NT2/D1 (cell line): ENCODE measurements around the gene EPHB6.
A peak's percentile ranks its signal among the peaks of the same experiment; 100 is the strongest.

Experiments
- DNase-seq: peaks from one replicate; pipeline ENCODE4 v3.0.0-alpha.2; 2011; ENCODE audit warnings: low read depth, low spot score
- H3K27me3 ChIP-seq: 2 replicates; pipeline ENCODE4 v1.6.0; 2011; ENCODE audit warnings: mild to moderate bottlenecking; ENCODE audit not compliant: insufficient read length, insufficient read depth
- H3K36me3 ChIP-seq: 2 replicates; pipeline ENCODE4 v1.6.1; 2011; ENCODE audit warnings: mild to moderate bottlenecking, low read length, mixed read lengths; ENCODE audit not compliant: insufficient read depth, insufficient read length
- H3K4me1 ChIP-seq: 2 replicates; pipeline ENCODE4 v1.5.1; 2011; ENCODE audit not compliant: insufficient read depth, insufficient read length
- H3K4me3 ChIP-seq: 2 replicates; pipeline ENCODE4 v1.5.1; 2011; ENCODE audit warnings: low read depth; ENCODE audit not compliant: insufficient read length
- H3K9ac ChIP-seq: 2 replicates; pipeline ENCODE4 v1.6.0; 2011; ENCODE audit warnings: low read depth; ENCODE audit not compliant: insufficient read length
- H3K9me3 ChIP-seq: 2 replicates; pipeline ENCODE4 v1.5.1; 2011; ENCODE audit warnings: mild to moderate bottlenecking, low read length; ENCODE audit not compliant: insufficient read depth
- SUZ12 ChIP-seq: IDR thresholded peaks from 2 replicates; pipeline ENCODE4 v1.6.1; 2011; ENCODE audit not compliant: insufficient read length, insufficient read depth; ENCODE audit errors: extremely low read depth
- YY1 ChIP-seq: IDR thresholded peaks from 2 replicates; pipeline ENCODE4 v1.6.1; 2011; ENCODE audit not compliant: insufficient read length, insufficient read depth
- ZNF274 ChIP-seq: IDR thresholded peaks from 2 replicates; pipeline ENCODE4 v1.6.1; 2011; ENCODE audit warnings: mild to moderate bottlenecking, low read depth, low read length

EPHB6 gene

GRCh38 chr7:142808802-142809583 is 45.9 kb upstream of the EPHB6 start:
- no peak for DNase-seq
- H3K9ac ChIP-seq: no peak overlapping the region

GRCh38 chr7:142809671-142810070 is 45.2 kb upstream of the EPHB6 start:
- Histone ChIP-seq H3K9ac (no peak overlapping the region), H3K36me3 (no peaks in the 10 kb centered on the region), H3K4me3 (no peak overlapping the region), H3K9me3 (no peaks in the 10 kb centered on the region), H3K27me3 (peaks cover 5% of the 10 kb centered on the region), H3K4me1 (no peaks in the 10 kb centered on the region)
- DNase-seq: no peak
- no peak for TF ChIP-seq YY1
- TF ChIP-seq ZNF274: no peak
- no peak for TF ChIP-seq SUZ12

More at GRCh38 chr7:142808802-142809583, 45.9 kb upstream of the EPHB6 start:
- Histone ChIP-seq H3K4me3 (no peak overlapping the region), H3K27me3 (peaks cover 5% of the 10 kb centered on the region), H3K9me3 (no peaks in the 10 kb centered on the region), H3K4me1 (no peaks in the 10 kb centered on the region), H3K36me3 (no peaks in the 10 kb centered on the region)
- no peak for TF ChIP-seq ZNF274
- TF ChIP-seq SUZ12: no peak
- no peak for TF ChIP-seq YY1

- no peak for TF ChIP-seq SUZ12
- TF ChIP-seq ZNF274: no peak
- TF ChIP-seq YY1: no peak
- Histone ChIP-seq H3K9me3 (no peaks in the 10 kb centered on the region), H3K4me3 (no peak overlapping the region), H3K27me3 (peaks cover 5% of the 10 kb centered on the region), H3K36me3 (no peaks in the 10 kb centered on the region), H3K9ac (no peak overlapping the region), H3K4me1 (no peaks in the 10 kb centered on the region)
- DNase-seq: no peak
These were observed 43.6 kb upstream of the EPHB6 start for GRCh38 chr7:142811154-142811737.

- Histone ChIP-seq H3K36me3 (no peaks in the 10 kb centered on the region), H3K9me3 (no peaks in the 10 kb centered on the region), H3K4me3 (no peak overlapping the region), H3K27me3 (peaks cover 5% of the 10 kb centered on the region), H3K9ac (no peak overlapping the region), H3K4me1 (no peaks in the 10 kb centered on the region)
- no peak for DNase-seq
- TF ChIP-seq ZNF274 (no peak), YY1 (no peak), SUZ12 (no peak)
These were observed 42.2 kb upstream of the EPHB6 start for GRCh38 chr7:142812437-142813215.

GRCh38 chr7:142813226-142813625 is 41.6 kb upstream of the EPHB6 start:
- Histone ChIP-seq H3K4me1 (no peaks in the 10 kb centered on the region), H3K27me3 (peaks cover 5% of the 10 kb centered on the region), H3K9me3 (no peaks in the 10 kb centered on the region), H3K4me3 (no peak overlapping the region), H3K9ac (no peak overlapping the region), H3K36me3 (no peaks in the 10 kb centered on the region)
- DNase-seq: peak; percentile 87
- TF ChIP-seq YY1 (no peak), ZNF274 (no peak), SUZ12 (no peak)

- TF ChIP-seq YY1: no peak
- TF ChIP-seq ZNF274: no peak
- TF ChIP-seq SUZ12: no peak
- Histone ChIP-seq H3K4me1 (no peaks in the 10 kb centered on the region), H3K27me3 (peaks cover 5% of the 10 kb centered on the region), H3K36me3 (no peaks in the 10 kb centered on the region), H3K9ac (no peak overlapping the region), H3K9me3 (no peaks in the 10 kb centered on the region), H3K4me3 (no peak overlapping the region)
- DNase-seq: no peak
These were observed 41.2 kb upstream of the EPHB6 start for GRCh38 chr7:142813699-142814098.

GRCh38 chr7:142814451-142814850 is 40.4 kb upstream of the EPHB6 start:
- no peak for DNase-seq
- H3K4me3 ChIP-seq: no peak overlapping the region
- peaks cover 5% of the 10 kb centered on the region for H3K27me3 ChIP-seq
- no peaks in the 10 kb centered on the region for H3K4me1 ChIP-seq
- H3K9ac ChIP-seq: no peak overlapping the region
- H3K9me3 ChIP-seq: no peaks in the 10 kb centered on the region
- H3K36me3 ChIP-seq: no peaks in the 10 kb centered on the region
- TF ChIP-seq ZNF274: no peak
